HEK293 (cell line): ENCODE measurements around the gene ERCC1.

Source experiments
- CTCF ChIA-PET: fragments of 350-600 bp; formaldehyde crosslinking; extraction: SDS; loops from one replicate; lab custom pipeline; 2021; ENCODE audit warnings: antibody characterized with exemption; lab: Yijun Ruan, JAX
- POLR2A ChIA-PET: fragments of 300-600 bp; formaldehyde crosslinking; extraction: SDS; loops from one replicate; lab custom pipeline; 2020; ENCODE audit warnings: antibody characterized with exemption, inconsistent platforms; lab: Yijun Ruan, JAX
- H3K27ac ChIP-seq: fragments of 200-500 bp; sonication (Bioruptor generic); 2 replicates; pipeline ENCODE4 v1.5.1; 2014; ENCODE audit warnings: low read depth, low read length, control low read depth, inconsistent platforms; ENCODE audit errors: extremely low read depth
- H3K36me3 ChIP-seq, 2 experiments: fragments of 200-500 bp in 1 of 2; sonication (Bioruptor generic) in 1 of 2; 1 replicate in 1 of 2; 2 replicates in 1 of 2; pipeline ENCODE4 v1.5.1; 2014 to 2017; ENCODE audit warnings: inconsistent platforms in 2 of 2, low read length in 2 of 2; ENCODE audit not compliant: control insufficient read depth in 2 of 2, insufficient read depth in 1 of 2
- H3K4me1 ChIP-seq: fragments of 200-500 bp; sonication (Bioruptor generic); 2 replicates; pipeline ENCODE4 v1.5.1; 2014; ENCODE audit warnings: mild to moderate bottlenecking, low read length, inconsistent platforms; ENCODE audit not compliant: control insufficient read depth, insufficient read depth
- H3K4me3 ChIP-seq: 2 replicates; pipeline ENCODE4 v1.5.1; 2011; ENCODE audit warnings: low read depth, mild to moderate bottlenecking, control low read depth, low read length, moderate library complexity
- H3K9me3 ChIP-seq: fragments of 200-500 bp; sonication (Bioruptor generic); 2 replicates; pipeline ENCODE4 v1.5.1; 2014; ENCODE audit warnings: low read depth, low read length, inconsistent platforms; ENCODE audit not compliant: control insufficient read depth, insufficient read depth
- ATF2 ChIP-seq: fragments of 450-650 bp; formaldehyde crosslinking; IDR thresholded peaks from 2 replicates; pipeline ENCODE4 v1.5.1; 2016; ENCODE audit warnings: missing biosample characterization, missing genetic modification characterization, low read depth
- BCL11B ChIP-seq: fragments of 450-650 bp; formaldehyde crosslinking; IDR thresholded peaks from 2 replicates; pipeline ENCODE4 v1.5.1; 2016; ENCODE audit warnings: low read depth, missing biosample characterization, missing genetic modification characterization
- EGR2 ChIP-seq: fragments of 450-650 bp; formaldehyde crosslinking; IDR thresholded peaks from 2 replicates; pipeline ENCODE4 v1.5.1; 2016; ENCODE audit warnings: low read depth, missing biosample characterization, missing genetic modification characterization
- GFI1B ChIP-seq: fragments of 450-650 bp; formaldehyde crosslinking; IDR thresholded peaks from 2 replicates; pipeline ENCODE4 v1.5.1; 2016; ENCODE audit warnings: missing biosample characterization, missing genetic modification characterization
- KLF1 ChIP-seq: fragments of 450-650 bp; formaldehyde crosslinking; IDR thresholded peaks from 2 replicates; pipeline ENCODE4 v1.5.1; 2016; ENCODE audit warnings: missing biosample characterization, missing genetic modification characterization
- KLF7 ChIP-seq: fragments of 450-650 bp; formaldehyde crosslinking; IDR thresholded peaks from 2 replicates; pipeline ENCODE4 v1.5.1; 2016; ENCODE audit warnings: missing biosample characterization, missing genetic modification characterization, borderline replicate concordance
- PATZ1 ChIP-seq: fragments of 450-650 bp; formaldehyde crosslinking; IDR thresholded peaks from 2 replicates; pipeline ENCODE4 v1.5.1; 2016; ENCODE audit warnings: missing biosample characterization, missing genetic modification characterization
- PBX3 ChIP-seq: sonication (generic); formaldehyde crosslinking; IDR thresholded peaks from 2 replicates; pipeline ENCODE4 v1.8.1; 2022; ENCODE audit warnings: mild to moderate bottlenecking, moderate library complexity, missing genetic modification reagents
- SCRT1 ChIP-seq: fragments of 450-650 bp; formaldehyde crosslinking; IDR thresholded peaks from 2 replicates; pipeline ENCODE4 v1.5.1; 2016; ENCODE audit warnings: missing biosample characterization, missing genetic modification characterization, borderline replicate concordance
- TSHZ1 ChIP-seq: fragments of 450-650 bp; formaldehyde crosslinking; IDR thresholded peaks from 2 replicates; pipeline ENCODE4 v1.5.1; 2016; ENCODE audit warnings: missing biosample characterization, missing genetic modification characterization, borderline replicate concordance
- WT1 ChIP-seq: fragments of 450-650 bp; formaldehyde crosslinking; IDR thresholded peaks from 2 replicates; pipeline ENCODE4 v1.5.1; 2016; ENCODE audit warnings: missing biosample characterization, missing genetic modification characterization
- YY2 ChIP-seq: fragments of 450-650 bp; formaldehyde crosslinking; IDR thresholded peaks from 2 replicates; pipeline ENCODE4 v1.5.1; 2016; ENCODE audit warnings: missing biosample characterization, missing genetic modification characterization
- ZIC2 ChIP-seq: fragments of 450-650 bp; formaldehyde crosslinking; IDR thresholded peaks from 2 replicates; pipeline ENCODE4 v1.5.1; 2016; ENCODE audit warnings: missing biosample characterization, missing genetic modification characterization
- ZNF112 ChIP-seq: fragments of 450-650 bp; formaldehyde crosslinking; IDR thresholded peaks from 2 replicates; pipeline ENCODE4 v1.5.0; 2017; ENCODE audit warnings: missing biosample characterization, missing genetic modification characterization
- ZNF114 ChIP-seq: fragments of 450-650 bp; formaldehyde crosslinking; IDR thresholded peaks from 2 replicates; pipeline ENCODE4 v1.5.0; 2017; ENCODE audit warnings: missing biosample characterization, missing genetic modification characterization
- ZNF24 ChIP-seq: fragments of 450-650 bp; formaldehyde crosslinking; IDR thresholded peaks from 2 replicates; pipeline ENCODE4 v1.5.1; 2016; ENCODE audit warnings: missing biosample characterization, missing genetic modification characterization
- ZNF26 ChIP-seq: fragments of 450-650 bp; formaldehyde crosslinking; IDR thresholded peaks from 2 replicates; pipeline ENCODE4 v1.5.1; 2016; ENCODE audit warnings: missing biosample characterization, missing genetic modification characterization
- ZNF280C ChIP-seq: fragments of 450-650 bp; formaldehyde crosslinking; IDR thresholded peaks from 2 replicates; pipeline ENCODE4 v1.5.1; 2016; ENCODE audit warnings: missing biosample characterization, missing genetic modification characterization
- ZNF473 ChIP-seq: fragments of 450-650 bp; formaldehyde crosslinking; IDR thresholded peaks from 2 replicates; pipeline ENCODE4 v1.5.1; 2017; ENCODE audit warnings: missing biosample characterization, missing genetic modification characterization
- ZNF548 ChIP-seq: fragments of 450-650 bp; formaldehyde crosslinking; IDR thresholded peaks from 2 replicates; pipeline ENCODE4 v1.5.1; 2016; ENCODE audit warnings: missing biosample characterization, missing genetic modification characterization
- ZNF555 ChIP-seq: fragments of 450-650 bp; formaldehyde crosslinking; conservative IDR thresholded peaks from 2 replicates; pipeline ENCODE4 v1.5.1; 2017; ENCODE audit warnings: missing biosample characterization, mild to moderate bottlenecking, missing genetic modification characterization, inconsistent platforms
- ZNF580 ChIP-seq: fragments of 450-650 bp; formaldehyde crosslinking; IDR thresholded peaks from 2 replicates; pipeline ENCODE4 v1.5.1; 2016; ENCODE audit warnings: missing biosample characterization, missing genetic modification characterization
- ZNF654 ChIP-seq: fragments of 450-650 bp; formaldehyde crosslinking; IDR thresholded peaks from 2 replicates; pipeline ENCODE4 v1.5.1; 2016; ENCODE audit warnings: low read depth, missing biosample characterization, missing genetic modification characterization
- ZXDB ChIP-seq: fragments of 450-650 bp; formaldehyde crosslinking; IDR thresholded peaks from 2 replicates; pipeline ENCODE4 v1.5.1; 2016; ENCODE audit warnings: missing biosample characterization, missing genetic modification characterization

The ERCC1 gene

GRCh38 chr19:45455707-45456499, 32.2 kb upstream of the ERCC1 start:
- Histone ChIP-seq H3K9me3 (no peaks in the 10 kb centered on the region), H3K36me3 (no peaks in the 10 kb centered on the region; a peak in 1 of 3 replicates), H3K4me3 (peak overlapping the region; percentile 23), H3K27ac (0 out of 2 replicates have a peak overlapping the region, but pooled peaks have one; percentile 11), H3K4me1 (peaks cover 7% of the 10 kb centered on the region; the same call in 1 of the 2 replicates)
- POLR2A ChIA-PET, result interaction anchor here (0.5 to 4.2 kb wide), 4 partner anchors 13 to 261 kb away, joined by 3 to 52 read pairs (median 6); partner anchors contain the start of gene FOSB
- CTCF ChIA-PET, result interaction anchor here (0.5 to 2.0 kb wide), 6 partner anchors 9 to 24 kb away, joined by 4 to 20 read pairs (median 6); no protein-coding TSS in a partner anchor
- TF ChIP-seq ATF2 (tag by site-specific recombination), result no peak; the same call in 1 of the 2 replicates
- peak; percentile 98 for TF ChIP-seq PATZ1 (tag by site-specific recombination)
- no peak for TF ChIP-seq ZNF473
- peak; percentile 77 for TF ChIP-seq KLF1
- no peak for TF ChIP-seq ZNF26 (tag by site-specific recombination)
- TF ChIP-seq ZNF24, result peak; percentile 60; the same call in 1 of the 2 replicates
- no peak for TF ChIP-seq PBX3 (CRISPR knock-in tag)
- TF ChIP-seq SCRT1 (tag by site-specific recombination), result no peak
- TF ChIP-seq WT1 (tag by site-specific recombination), result peak; percentile 88
- no peak for TF ChIP-seq ZNF548 (tag by site-specific recombination)
- TF ChIP-seq ZNF555, result no peak
- TF ChIP-seq ZXDB (tag by site-specific recombination), result peak; percentile 90
- TF ChIP-seq ZNF654 (tag by site-specific recombination), result no peak
- 0 out of 2 replicates have a peak, but pooled peaks have one; percentile 52 for TF ChIP-seq GFI1B (tag by site-specific recombination)
- TF ChIP-seq ZNF114 (tag by site-specific recombination), result no peak
- peak; percentile 56; the same call in 1 of the 2 replicates for TF ChIP-seq TSHZ1 (tag by site-specific recombination)
- TF ChIP-seq YY2 (tag by site-specific recombination), result no peak; the same call in 1 of the 2 replicates
- no peak for TF ChIP-seq ZNF112 (tag by site-specific recombination)
- no peak for TF ChIP-seq BCL11B
- TF ChIP-seq EGR2, result peak; percentile 90
- peak; percentile 92 for TF ChIP-seq ZIC2 (tag by site-specific recombination)
- peak; percentile 81; the same call in 1 of the 2 replicates for TF ChIP-seq ZNF580 (tag by site-specific recombination)
- TF ChIP-seq ZNF280C (tag by site-specific recombination), result no peak
- 0 out of 2 replicates have a peak, but pooled peaks have one; percentile 28 for TF ChIP-seq KLF7 (tag by site-specific recombination)
